HK-2 (cell line): ENCODE data around the gene ARMC6.
"Not testable (repeated sequence)": the region's sequence is repeated elsewhere in the genome, so short reads cannot be mapped to it uniquely, and the experiment has no call there.

ENCODE experiments used
- DNase-seq: peaks from one replicate; pipeline ENCODE4 v3.0.0-alpha.2; 2018; ENCODE audit not compliant: unreplicated experiment

Gene ARMC6

DNA sequence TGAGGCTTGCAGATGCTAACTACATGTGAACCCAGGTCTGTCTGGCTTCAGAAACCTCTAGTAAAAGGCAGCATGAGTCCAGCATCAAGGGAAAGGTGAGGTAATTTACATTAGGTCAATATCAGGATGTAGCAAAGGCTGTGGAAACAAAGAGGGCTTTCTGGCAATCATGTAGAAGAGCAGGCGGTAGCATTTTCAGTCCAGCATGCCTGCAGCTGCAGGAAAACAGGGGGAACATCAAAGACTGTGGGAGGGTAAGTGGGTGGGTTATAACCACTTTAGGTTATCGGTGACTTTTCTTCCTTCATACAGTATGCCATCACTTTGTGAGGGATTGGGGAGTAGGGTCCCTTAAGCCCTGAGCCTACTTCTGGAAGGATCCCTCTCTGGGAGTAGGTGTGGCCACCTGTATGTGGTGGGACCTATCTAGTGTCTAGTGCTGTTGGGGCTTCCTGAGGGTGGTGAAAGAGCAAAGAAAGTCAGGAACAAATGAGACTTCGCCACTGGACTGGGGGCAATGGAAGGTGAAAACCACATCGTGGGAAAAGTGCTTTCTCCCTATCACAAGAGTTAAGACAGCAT lies 10.9 kb upstream of the ARMC6 start:
- no peak for DNase-seq

DNA sequence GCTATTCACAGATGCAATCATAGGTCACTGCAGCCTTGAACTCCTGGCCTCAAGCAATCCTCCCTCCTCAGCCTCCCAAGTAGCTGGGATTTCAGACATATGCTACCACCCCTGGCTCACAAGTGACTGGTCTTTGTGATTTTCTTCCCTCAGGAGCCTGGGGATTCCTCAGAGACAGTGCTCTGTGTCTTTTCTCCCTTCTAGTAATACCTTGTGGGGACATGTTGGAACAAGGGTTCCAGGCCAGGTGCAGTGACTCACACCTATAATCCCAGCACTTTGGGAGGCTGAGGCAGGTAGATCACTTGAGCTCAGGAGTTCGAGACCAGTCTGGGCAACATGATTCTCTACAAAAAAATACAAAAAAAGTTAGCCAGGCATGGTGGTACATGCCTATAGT lies 10.0 kb upstream of the ARMC6 start:
- not testable (repeated sequence) for DNase-seq

DNA sequence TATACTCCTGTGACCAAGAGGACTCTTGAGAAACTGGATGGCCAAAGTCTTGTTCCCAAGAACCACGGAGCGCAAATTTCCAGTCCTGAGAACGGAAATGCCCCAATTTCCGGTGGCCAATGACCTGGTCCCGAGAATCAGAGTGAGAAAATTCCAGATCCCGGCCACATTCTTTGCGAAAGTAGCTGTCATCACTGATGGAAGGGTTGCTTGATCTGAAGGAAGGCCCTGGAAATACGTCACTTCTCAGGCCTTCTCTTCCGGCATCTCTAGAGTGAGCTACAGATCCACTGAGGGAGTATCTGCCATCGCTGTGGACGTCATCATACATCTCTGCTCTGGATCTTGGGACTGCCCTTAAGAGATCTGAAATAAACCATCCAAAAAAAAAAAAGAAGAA lies 7.5 kb upstream of the ARMC6 start:
- no peak for DNase-seq

DNA sequence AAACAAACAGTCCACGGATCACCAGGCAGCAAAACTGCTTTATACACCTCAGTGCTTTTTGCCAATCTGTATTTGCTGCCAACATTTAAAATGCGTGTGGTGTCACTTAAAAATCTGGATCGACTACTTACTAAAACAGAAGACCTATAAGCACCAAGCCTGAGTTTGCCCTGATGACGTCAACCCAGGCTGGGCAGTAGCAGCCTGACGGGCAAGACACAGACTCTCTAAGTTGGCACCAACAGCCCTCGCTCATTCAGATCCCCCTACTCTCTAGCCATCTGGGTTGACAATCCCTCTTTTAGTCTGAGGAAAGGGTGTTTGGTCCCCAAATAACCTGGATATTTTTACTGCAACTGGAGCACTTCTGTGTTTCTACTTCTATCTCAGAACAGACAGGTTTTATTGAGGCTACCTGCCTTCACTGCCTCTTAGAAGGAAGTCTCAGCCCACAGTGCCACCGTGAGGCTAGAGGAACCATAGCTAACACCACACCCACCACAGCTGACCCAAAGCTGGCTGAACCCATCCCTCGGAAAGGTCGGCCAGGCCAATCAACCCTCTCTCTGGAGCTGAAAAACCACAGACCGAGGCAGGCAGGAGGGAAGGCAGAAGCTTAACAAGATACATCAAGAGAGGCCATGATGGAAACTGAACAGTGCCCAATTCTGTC lies 7.0 kb upstream of the ARMC6 start:
- no peak for DNase-seq

DNA sequence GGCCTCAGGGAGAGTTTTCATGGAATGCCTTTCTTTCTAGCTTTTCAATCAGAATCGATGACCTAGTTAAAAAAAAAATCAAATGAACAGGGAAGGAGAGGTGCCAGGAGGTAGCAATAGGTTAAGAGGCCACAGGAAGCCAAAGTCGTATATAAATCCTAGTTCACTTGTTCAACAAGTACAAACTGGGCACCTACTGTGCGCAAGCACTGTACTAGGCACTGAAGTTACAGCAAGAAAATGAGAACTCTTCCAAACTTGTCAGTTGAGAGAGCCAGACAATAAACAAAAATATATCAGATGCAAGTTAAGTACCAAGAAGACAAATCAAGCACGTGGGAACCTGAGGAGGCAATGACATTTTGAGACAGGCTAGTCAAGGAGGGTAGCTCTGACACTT lies 6.2 kb upstream of the ARMC6 start:
- DNase-seq, result no peak

DNA sequence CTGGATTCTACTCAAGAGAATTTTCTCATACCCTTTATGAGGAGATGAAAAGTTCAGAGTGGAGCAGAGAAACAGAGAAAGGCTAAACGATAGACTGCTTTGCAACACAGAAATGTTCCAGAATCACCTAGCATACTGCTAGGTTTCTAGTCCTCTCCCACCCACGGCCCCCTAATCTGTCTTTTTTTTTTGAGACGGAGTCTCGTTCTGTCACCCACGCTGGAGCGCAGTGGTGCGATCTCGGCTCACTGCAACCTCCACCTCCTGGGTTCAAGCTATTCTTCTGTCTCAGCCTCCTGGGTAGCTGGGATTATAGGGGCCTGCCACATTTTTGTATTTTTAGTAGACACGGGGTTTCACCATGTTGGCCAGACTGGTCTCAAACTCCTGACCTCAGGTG lies 4.9 kb upstream of the ARMC6 start:
- no peak for DNase-seq

DNA sequence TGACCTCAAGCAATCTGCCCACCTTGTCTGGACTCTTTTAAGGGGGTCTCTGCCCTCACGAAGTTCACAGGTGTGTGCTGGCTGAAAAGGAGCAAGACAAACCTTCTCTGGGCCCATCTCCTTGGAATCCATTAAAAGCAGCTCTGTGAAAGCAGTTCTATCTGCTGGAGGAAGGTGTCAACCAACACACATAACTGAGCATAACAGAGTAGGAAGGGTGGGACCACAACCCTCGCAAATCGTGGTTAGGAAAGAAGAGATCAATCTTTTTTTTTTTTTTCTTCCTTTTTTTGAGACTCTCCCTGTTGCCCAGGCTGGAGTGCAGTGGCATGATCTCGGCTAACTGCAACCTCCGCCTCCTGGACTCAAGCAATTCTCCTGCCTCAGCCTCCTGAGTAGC lies 1.5 kb upstream of the ARMC6 start:
- no peak for DNase-seq

DNA sequence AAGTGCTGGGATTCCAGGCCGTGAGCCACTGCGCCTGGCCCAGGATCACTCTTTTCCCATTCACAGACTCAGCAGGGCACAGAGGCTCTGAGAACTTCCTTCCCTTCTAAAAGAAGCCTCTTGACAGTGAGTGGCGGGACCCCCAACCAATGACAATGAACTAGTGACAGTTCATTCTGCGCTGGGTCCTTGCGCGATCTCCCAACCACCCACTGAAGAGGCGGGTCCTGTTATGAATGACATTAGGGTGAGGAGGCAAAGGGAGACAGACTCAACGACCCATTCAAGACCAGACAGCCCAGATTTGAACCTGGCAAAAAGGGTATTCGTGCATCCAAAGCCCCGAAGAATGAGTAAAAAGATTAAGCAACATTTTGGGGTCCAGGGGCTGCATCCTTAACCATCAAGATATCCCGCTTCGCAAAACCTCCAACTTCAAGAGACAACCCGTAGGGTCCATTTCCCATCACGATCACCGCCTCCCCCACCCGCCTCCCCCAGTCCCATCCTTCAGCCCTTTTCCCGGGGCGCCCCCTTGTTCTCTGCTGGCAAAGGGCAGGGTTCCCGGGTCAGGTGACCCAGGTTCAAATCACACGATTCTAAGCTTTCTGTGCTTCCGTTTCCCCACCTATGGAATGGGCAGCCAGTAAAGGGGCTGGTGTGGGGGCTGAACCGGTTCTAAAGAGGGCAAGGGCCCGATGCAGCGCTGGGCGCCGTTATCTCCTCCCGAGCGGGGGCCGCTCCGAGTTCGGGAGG lies 805 bp upstream of the ARMC6 start:
- peak; percentile 45 for DNase-seq

DNA sequence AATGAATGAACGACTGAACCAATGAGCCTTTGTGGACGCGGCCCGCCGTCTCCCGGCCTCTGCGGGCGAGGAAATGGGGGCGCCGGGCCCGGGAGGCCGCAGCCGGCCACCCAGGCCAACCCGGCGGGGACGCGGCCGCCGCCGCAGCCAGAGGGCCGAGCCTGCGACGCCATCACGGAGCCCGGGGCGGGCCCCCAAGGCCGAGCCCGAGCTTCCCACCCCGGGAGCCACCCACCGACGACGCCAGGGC lies 302 bp upstream of the ARMC6 start:
- no peak for DNase-seq

DNA sequence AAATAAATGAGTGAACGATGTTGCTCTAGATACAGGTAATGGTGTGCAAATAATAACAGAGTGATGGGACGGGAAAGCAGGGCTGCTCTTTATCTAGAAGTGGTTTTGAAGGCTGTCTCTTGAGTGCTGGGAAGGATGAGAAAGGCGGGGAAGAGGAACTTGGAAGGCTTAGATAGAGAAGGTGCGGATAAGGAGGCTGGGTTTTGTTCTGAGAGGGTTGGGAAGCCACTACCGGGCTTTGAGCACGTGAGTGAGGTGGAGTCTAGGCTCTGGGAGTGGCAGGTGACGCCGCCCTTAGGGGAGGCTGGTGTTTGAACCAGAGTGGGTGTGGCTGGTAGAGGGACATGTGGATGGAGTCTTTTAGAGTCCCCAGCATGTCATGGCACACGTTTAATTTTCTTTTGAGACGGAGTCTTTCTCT lies 811 bp downstream of the ARMC6 start:
- DNase-seq, result peak; percentile 74

DNA sequence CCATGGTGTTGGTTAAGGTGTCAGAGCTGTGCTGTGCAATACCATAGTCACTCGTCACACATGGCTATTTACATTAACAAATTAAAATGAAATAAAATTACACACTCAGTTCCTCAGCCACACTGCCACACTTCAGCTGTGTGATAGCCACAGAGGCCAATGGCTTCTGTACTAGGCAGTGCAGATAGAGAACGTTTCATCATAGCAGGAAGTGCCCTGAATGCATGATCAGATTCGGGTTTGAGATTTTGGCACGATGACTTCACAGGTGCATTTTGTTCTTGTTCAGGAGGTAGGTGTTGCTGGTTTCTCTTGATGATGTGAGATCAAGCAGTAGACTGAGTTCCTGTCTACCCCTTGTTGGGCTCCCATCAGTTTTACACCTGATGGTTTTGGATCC lies 6.5 kb downstream of the ARMC6 start:
- no peak for DNase-seq

DNA sequence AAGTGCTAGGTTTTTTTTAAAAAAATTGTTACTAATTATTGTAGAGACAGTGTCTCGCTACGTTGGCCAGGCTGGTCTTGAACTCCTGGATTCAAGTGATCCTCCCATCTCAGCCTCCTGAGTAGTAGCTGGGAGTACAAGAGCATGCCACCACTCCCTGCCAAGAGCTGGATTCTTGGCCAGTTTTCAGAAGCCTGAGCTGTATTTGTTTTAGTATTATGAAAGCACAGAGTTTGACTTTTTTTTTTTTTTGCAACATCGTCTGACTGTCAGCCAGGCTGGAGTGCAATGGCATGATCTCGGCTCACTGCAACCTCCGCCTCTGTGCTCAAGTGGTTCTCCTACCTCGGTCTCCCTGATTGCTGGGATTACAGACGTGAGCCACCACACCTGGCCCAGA lies 7.0 kb downstream of the ARMC6 start:
- no peak for DNase-seq

DNA sequence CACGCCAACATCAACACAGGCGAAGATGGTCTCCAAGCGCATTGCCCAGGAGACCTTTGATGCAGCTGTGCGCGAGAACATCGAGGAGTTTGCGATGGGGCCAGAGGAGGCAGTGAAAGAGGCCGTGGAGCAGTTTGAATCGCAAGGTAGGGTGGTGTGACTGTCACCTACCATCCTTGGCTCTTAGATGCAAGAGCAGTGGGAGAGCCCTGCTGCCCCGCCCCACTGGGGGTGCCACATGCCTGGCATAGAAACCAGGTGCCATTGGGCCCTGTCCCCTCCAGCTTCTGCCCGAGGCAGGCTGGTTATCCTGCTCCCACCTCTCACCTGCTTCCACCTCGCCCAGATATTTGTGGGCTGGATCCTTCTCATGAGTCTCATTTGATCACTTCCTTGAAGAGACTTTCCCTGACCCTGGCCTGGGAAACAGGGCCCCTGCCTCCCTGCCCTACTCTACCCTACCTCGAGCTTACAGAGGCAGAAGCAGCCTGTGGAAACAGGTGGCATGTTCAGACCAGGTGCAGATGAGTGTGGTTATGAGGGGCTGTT lies 9.4 kb downstream of the ARMC6 start:
- no peak for DNase-seq

DNA sequence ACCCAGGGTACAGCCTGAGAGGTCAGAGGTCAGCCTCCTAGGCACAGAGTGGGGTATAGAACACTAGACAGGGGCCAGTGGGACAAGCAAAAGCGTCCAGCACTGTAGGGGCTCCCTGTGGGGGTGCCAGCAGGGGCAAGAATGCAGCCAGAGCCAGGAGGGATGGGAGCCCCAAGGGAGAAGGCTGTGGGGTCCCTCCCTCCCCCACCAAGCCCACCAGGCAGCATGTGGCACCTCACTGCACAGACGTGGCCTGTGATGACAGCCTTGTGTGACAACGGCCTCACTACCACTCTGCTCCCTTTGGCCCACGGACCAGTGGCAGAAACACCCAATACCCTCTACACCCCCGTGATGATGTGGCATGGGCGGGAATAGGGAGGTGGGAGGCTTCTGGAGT lies 10.1 kb downstream of the ARMC6 start:
- DNase-seq, result no peak

DNA sequence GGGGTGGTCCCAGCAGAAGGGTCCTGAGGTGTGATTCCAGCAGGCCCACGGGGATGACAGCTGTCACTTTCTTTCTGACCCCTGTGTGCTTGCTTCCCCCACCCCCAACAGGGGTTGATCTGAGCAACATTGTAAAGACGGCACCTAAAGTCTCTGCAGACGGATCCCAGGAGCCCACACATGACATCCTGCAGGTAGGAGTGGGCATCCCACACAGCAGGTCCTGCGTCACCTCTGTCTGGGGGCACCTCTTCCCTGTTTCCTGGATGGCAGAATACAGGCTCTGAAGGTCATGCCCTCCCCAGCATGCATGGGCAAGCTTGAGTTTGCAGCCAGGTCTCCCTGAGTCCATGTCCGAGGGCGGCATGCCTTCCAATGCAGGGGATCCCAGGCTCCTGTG lies 10.5 kb downstream of the ARMC6 start:
- DNase-seq, result no peak

DNA sequence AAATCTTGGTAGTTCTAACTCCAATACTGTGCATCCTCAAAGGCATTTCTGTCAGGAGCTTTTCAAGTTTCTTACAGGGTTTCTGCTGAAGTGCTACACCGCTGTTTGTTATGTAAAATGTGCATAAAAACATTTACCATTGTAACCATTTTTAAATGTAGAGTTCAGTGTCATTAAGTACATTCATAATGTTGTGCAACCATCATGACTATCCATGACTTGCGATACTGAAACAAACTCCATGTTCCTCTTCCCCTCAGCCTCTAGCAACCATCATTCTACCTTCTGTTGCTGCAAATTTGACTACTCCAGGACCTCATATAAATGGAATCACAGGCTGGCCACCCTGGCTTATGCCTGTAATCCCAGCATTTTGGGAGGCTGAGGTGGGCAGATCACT lies 16.0 kb downstream of the ARMC6 start:
- DNase-seq, result no peak

DNA sequence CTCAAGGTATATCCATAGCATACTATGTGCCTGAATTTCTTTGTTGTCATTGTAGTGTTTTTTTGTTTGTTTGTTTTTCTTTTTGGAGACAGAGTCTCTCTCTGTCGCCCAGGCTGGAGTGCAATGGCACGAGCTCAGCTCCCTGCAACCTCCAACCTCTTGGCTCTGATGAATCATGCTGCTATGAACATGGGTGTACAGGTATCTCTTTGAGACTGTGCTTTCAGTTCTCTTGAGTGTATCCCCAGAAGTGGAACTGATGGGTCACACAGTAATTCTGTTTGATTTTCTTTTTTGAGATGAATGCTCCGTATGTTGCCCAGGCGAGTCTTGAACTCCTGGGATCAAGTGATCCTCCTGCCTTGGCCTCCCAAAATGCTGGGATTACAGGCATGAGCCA lies 16.7 kb downstream of the ARMC6 start:
- DNase-seq, result no peak

DNA sequence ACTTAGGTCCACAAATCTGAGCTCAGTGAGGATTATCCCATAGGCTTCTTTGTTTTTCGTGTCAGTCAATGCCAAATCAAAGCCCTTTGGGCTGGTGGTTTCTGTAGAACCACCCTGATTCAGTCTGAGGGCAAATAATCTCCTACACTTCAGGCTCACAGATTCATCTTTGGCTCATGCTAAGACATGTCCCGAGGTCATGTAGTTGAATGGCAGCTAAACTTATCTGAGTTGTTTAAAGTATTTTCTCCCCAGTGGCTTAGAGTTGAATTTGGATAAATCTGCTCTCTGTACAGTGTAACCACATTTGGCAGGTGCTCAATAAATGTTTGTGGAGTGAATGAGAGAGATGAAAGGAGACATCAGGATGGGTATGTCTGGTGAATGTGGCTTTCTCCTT lies 17.3 kb downstream of the ARMC6 start:
- no peak for DNase-seq

DNA sequence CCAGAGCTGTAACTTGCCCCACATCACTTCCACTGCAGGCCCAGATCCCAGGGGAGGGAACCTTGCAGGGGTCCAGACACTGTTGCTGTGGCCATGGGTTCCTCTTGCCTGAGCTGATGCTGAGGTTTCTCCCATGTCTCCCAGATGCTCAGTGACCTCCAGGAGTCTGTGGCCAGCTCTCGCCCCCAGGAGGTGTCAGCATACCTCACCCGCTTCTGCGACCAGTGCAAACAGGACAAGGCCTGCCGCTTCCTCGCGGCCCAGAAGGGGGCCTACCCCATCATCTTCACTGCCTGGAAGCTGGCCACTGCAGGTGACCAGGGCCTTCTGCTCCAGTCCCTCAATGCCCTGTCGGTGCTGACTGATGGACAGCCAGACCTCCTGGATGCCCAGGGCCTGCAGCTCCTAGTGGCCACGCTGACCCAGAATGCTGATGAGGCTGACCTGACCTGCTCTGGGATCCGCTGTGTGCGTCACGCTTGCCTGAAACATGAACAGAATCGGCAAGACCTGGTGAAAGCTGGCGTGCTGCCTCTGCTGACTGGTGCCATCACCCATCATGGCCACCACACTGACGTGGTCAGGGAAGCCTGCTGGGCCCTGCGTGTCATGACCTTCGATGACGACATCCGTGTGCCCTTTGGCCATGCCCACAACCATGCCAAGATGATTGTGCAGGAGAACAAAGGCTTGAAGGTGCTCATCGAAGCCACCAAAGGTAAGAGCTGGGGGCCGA lies 18.2 kb downstream of the ARMC6 start:
- no peak for DNase-seq

DNA sequence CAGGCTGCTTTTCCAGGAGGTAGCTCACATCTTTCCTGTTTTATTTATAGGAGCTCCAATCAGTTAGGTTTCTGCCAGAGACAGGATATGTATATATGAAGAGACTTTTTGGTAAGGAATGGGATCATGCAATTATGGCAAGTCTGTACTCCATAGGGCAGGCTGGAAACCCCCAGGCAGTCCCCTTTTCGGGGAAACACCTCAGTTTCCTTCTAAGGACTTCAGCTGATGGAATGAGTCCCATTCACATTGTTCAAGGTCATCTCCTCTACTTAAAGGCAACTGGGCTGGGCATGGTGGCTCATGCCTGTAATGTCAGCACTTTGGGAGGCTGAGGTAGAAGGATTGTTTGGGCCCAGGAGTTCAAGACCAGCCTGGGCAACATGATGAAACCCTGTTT lies 19.5 kb downstream of the ARMC6 start:
- DNase-seq, result no peak

DNA sequence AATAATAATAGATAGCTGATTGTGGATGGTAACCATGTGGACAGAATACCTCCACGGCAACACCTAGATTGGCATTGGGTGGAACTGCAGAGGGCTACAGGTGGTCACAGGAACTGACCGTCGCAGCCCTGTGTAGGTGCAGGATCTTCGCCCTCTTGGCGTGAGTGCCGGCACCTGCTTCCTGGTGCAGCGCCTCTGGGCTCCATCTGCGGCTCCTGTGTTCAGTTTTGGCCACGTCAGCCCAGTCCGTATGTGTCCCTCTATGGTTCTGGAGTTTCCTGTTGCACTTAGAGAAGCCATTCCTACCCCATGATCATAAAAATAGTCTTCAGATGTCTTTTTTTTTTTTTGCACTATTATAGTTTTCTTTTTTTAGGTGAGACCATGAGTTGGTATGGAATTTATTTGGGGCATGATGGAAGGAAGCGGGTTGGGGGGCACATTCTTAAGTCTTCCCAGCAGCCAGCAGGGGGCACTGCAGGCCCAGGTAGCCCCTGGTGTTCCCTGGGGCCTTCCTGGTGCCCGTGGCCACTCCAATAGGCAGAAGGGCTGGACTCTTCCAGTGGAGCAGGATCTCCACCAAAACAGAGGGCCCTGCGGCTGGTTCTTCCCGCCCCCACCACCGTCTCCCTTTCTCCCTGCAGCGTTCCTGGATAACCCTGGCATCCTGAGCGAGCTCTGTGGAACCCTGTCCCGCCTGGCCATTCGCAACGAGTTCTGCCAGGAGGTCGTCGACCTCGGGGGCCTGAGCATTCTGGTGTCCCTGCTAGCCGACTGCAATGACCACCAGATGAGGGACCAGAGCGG lies 20.3 kb downstream of the ARMC6 start:
- no peak for DNase-seq
